ENCODE results near the gene PCDHGC5. TPM values are rescaled to one million over a fixed set of nuclear protein-coding genes. Genes with fewer than 3 reads are reported as not detected.

PCDHGC5 gene
- total and polyA plus RNA-seq, 9 of the 15 experiments (the other 6 are each of a cell fraction or from before 2014, with no cell fraction given), result not detected

DNA sequence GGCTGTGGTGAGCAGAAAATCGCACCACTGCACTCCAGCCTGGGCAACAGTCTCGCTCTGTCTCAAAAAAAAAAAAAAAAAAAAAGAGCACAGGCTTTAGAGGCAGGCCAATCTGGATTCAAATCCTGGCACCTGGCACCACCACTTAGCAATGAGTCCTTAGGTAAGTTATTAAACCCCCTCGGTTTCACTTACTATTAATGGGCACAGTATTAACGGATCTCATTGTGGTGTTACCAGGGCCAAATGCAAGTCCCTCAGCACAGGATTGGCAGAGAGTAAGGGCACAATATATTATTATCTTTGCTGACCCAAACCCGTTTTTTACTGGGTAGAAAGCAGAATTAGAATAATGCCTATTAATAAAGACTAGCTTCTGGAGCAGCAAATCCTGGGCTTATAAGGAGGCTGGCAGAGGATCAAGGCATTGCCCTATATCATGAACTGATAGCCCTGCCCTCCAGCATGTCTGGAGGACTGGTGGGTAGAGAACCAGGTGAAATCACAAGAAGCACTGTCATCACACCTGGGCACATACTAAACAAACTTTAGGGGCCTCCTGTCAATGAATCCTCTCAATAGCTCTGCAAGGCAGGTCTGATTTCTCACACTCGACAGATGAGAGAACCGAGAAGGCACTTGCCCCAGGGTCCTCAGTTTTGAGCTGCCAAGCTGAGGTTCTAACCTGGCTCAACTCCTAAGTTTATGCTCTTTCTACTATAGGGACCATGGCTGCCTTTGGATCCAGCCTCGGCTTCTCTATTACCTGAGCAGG is 17.7 kb downstream of the PCDHGC5 start:
- intact Hi-C loops (cut with micrococcal nuclease), result no loop called here
- Histone ChIP-seq H3K9me1 (ENCODE audit: control insufficient read depth, insufficient read depth, low read length) (no peaks in the 10 kb centered on the region), H3K9me3 (replicated peaks; ENCODE audit: control insufficient read depth, insufficient read depth, low read depth, low read length) (no peaks in the 10 kb centered on the region), H3K27ac (ENCODE audit: extremely low read depth, low read depth, low read length) (no peak overlapping the region), H3K4me1 (replicated peaks in 1 of 2; ENCODE audit: control insufficient read depth in 2 of 2, insufficient read depth in 2 of 2, low read length in 2 of 2) (no peaks in the 10 kb centered on the region; a peak in 2 of 5 replicates), H3K9ac (ENCODE audit: insufficient read depth in 1 of 2, low read depth in 2 of 2, low read length in 2 of 2) (no peak overlapping the region), H3K4me2 (ENCODE audit: insufficient read depth, low read length) (no peak overlapping the region), H4K20me1 (replicated peaks; ENCODE audit: control insufficient read depth, insufficient read depth, low read length) (no peaks in the 10 kb centered on the region), H3K36me3 (ENCODE audit: control insufficient read depth, insufficient read depth, low read length) (no peaks in the 10 kb centered on the region), H3K27me3 (ENCODE audit: control insufficient read depth in 2 of 2, insufficient read depth in 2 of 2, low read length in 2 of 2) (peaks cover 10 to 30% of the 10 kb centered on the region in 2 experiments; a peak in 4 of 5 replicates), H3K79me2 (ENCODE audit: control insufficient read depth, insufficient read depth, low read length) (no peaks in the 10 kb centered on the region), H2AFZ (ENCODE audit: low read depth, low read length) (no peak overlapping the region), H3K4me3 (no peak overlapping the region)
- TF ChIP-seq ZKSCAN8 (CRISPR knock-in tag; IDR thresholded peaks at IDR 0.05) (no peak), ZNF717 (CRISPR knock-in tag; IDR thresholded peaks at IDR 0.05) (no peak), HEY1 (CRISPR knock-in tag; IDR thresholded peaks at IDR 0.05; ENCODE audit: borderline replicate concordance) (no peak), KHSRP (IDR thresholded peaks at IDR 0.05) (no peak), KDM2B (CRISPR knock-in tag; IDR thresholded peaks at IDR 0.05) (no peak)
- TF ChIP-seq, protein P1, sequence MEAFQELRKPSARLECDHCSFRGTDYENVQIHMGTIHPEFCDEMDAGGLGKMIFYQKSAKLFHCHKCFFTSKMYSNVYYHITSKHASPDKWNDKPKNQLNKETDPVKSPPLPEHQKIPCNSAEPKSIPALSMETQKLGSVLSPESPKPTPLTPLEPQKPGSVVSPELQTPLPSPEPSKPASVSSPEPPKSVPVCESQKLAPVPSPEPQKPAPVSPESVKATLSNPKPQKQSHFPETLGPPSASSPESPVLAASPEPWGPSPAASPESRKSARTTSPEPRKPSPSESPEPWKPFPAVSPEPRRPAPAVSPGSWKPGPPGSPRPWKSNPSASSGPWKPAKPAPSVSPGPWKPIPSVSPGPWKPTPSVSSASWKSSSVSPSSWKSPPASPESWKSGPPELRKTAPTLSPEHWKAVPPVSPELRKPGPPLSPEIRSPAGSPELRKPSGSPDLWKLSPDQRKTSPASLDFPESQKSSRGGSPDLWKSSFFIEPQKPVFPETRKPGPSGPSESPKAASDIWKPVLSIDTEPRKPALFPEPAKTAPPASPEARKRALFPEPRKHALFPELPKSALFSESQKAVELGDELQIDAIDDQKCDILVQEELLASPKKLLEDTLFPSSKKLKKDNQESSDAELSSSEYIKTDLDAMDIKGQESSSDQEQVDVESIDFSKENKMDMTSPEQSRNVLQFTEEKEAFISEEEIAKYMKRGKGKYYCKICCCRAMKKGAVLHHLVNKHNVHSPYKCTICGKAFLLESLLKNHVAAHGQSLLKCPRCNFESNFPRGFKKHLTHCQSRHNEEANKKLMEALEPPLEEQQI (IDR thresholded peaks at IDR 0.05), result no peak
- ATAC-seq (no peak), DNase-seq (ENCODE audit: extremely low read depth in 1 of 4, low spot score in 3 of 4) (no peak), FAIRE-seq (no peak)
- WGBS (ENCODE audit: insufficient coverage, low coverage, missing lambda C conversion rate), result 4% methylated on average over 8 of the region's 8 CpGs
- in situ Hi-C loops (cut with MboI), result no loop called here
- POLR2A ChIA-PET, result interaction anchor here (0.6 to 1.4 kb wide), 3 partner anchors 13 to 1852 kb away, joined by 3 to 5 read pairs (median 4); no protein-coding TSS in a partner anchor
- CTCF ChIA-PET (ENCODE audit: low intra/inter-chr PET ratio), result interaction anchor here (0.6 kb wide), 1 partner anchor 17 kb away, joined by 3 read pairs; no protein-coding TSS in a partner anchor
- no TSS peak for BruUV-seq (replicated peaks)

All from K562 (cell line).